H1 (cell line): ENCODE data around the gene SETX. TPM values are rescaled to one million over a fixed set of nuclear protein-coding genes. Genes with fewer than 3 reads are reported as not detected.

Experiments used
- CTCF ChIA-PET: fragments of 300-600 bp; sonication (Branson Sonifier 250); formaldehyde crosslinking; loops from one replicate; lab custom pipeline; 2021; ENCODE audit not compliant: partially characterized antibody; lab: Charles Lee
- POLR2A ChIA-PET: fragments of 300-600 bp; sonication (Branson Sonifier 250); formaldehyde crosslinking; loops from one replicate; lab custom pipeline; 2021; ENCODE audit warnings: inconsistent platforms; ENCODE audit not compliant: partially characterized antibody; lab: Charles Lee
- DNase-seq, 2 experiments: peaks; one replicate each; pipeline versions ENCODE4 v3.0.0 to v3.0.0-alpha.2; 2010 to 2022; ENCODE audit warnings: low spot score in 2 of 2, low read depth in 1 of 2, mixed read lengths in 1 of 2
- FAIRE-seq: peaks from 2 replicates; lab custom pipeline; 2011; peaks lifted over from hg19 to GRCh38; lab: Jason Lieb, UNC
- H2AFZ ChIP-seq: 2 replicates; pipeline ENCODE4 v1.8.1; 2012; ENCODE audit warnings: low read length, inconsistent platforms
- H2AK5ac ChIP-seq: 2 replicates; pipeline ENCODE4 v1.6.1; 2013; ENCODE audit warnings: low read depth, low read length
- H2BK120ac ChIP-seq: replicated peaks from 2 replicates; pipeline ENCODE3; 2013; ENCODE audit warnings: low read depth, low read length, inconsistent platforms
- H2BK12ac ChIP-seq: 2 replicates; pipeline ENCODE4 v1.6.1; 2013; ENCODE audit warnings: low read depth, low read length
- H2BK15ac ChIP-seq: 2 replicates; pipeline ENCODE4 v1.6.1; 2013; ENCODE audit warnings: low read length
- H2BK20ac ChIP-seq: 2 replicates; pipeline ENCODE4 v1.6.1; 2013; ENCODE audit warnings: low read length
- H2BK5ac ChIP-seq: 2 replicates; pipeline ENCODE4 v1.6.1; 2013; ENCODE audit warnings: low read depth, low read length
- H3K14ac ChIP-seq: 2 replicates; pipeline ENCODE4 v1.6.1; 2013; ENCODE audit warnings: inconsistent platforms; ENCODE audit not compliant: insufficient read length
- H3K18ac ChIP-seq: 2 replicates; pipeline ENCODE4 v1.6.1; 2013; ENCODE audit warnings: low read length; ENCODE audit errors: extremely low read depth
- H3K23ac ChIP-seq: 2 replicates; pipeline ENCODE4 v1.6.1; 2013; ENCODE audit warnings: inconsistent platforms; ENCODE audit not compliant: insufficient read length
- H3K23me2 ChIP-seq: 2 replicates; pipeline ENCODE4 v1.6.1; 2013; ENCODE audit warnings: low read depth, low read length
- H3K27ac ChIP-seq: 2 replicates; pipeline ENCODE4 v1.6.1; 2011; ENCODE audit warnings: low read depth, low read length, inconsistent platforms
- H3K27me3 ChIP-seq, 4 experiments: replicated peaks in 1 of 4; 1 replicate in 1 of 4; 2 replicates in 3 of 4; pipeline versions ENCODE4 v1.6.1 to v1.8.1; 2011 to 2013; ENCODE audit warnings: low read length in 3 of 4, mild to moderate bottlenecking in 3 of 4, inconsistent platforms in 2 of 4, mixed read lengths in 2 of 4, moderate library complexity in 1 of 4; ENCODE audit not compliant: control insufficient read depth in 3 of 4, insufficient read depth in 3 of 4; ENCODE audit errors: extremely low read depth in 1 of 4
- H3K36me3 ChIP-seq, 4 experiments: 2 replicates each; pipeline versions ENCODE4 v1.6.1 to v1.8.1; 2011 to 2013; ENCODE audit warnings: mild to moderate bottlenecking in 4 of 4, low read length in 3 of 4, moderate library complexity in 2 of 4, control low read depth in 1 of 4, inconsistent platforms in 1 of 4; ENCODE audit not compliant: insufficient read depth in 4 of 4, control insufficient read depth in 2 of 4
- H3K4ac ChIP-seq: replicated peaks from 2 replicates; pipeline ENCODE3; 2013; ENCODE audit warnings: low read length, low read depth, mixed read lengths, inconsistent platforms; ENCODE audit not compliant: insufficient read length
- H3K4me1 ChIP-seq, 4 experiments: replicated peaks in 1 of 4; 1 replicate in 1 of 4; 2 replicates in 3 of 4; pipeline versions ENCODE4 v1.6.1 to v1.8.1; 2011 to 2013; ENCODE audit warnings: low read length in 3 of 4, inconsistent platforms in 2 of 4, mixed read lengths in 1 of 4; ENCODE audit not compliant: insufficient read depth in 4 of 4, control insufficient read depth in 3 of 4
- H3K4me2 ChIP-seq, 2 experiments: 2 replicates each; pipeline versions ENCODE4 v1.6.1 to v1.8.1; 2011 to 2013; ENCODE audit warnings: low read depth in 2 of 2, low read length in 2 of 2, control low read depth in 1 of 2, inconsistent platforms in 1 of 2, mild to moderate bottlenecking in 1 of 2; ENCODE audit not compliant: insufficient read depth in 1 of 2
- H3K4me3 ChIP-seq, 4 experiments: fragments of 200-600, 300-600 bp in 1 of 4; sonication (generic), shearing (Covaris generic), sonication (Bioruptor Twin) in 1 of 4; 2 replicates each; pipeline versions ENCODE4 v1.5.1 to v1.8.1; 2011 to 2016; ENCODE audit warnings: low read length in 4 of 4, low read depth in 3 of 4, control low read depth in 2 of 4, inconsistent platforms in 2 of 4, mild to moderate bottlenecking in 2 of 4, mixed read lengths in 1 of 4, moderate library complexity in 1 of 4; ENCODE audit not compliant: insufficient read depth in 2 of 4; ENCODE audit errors: extremely low read depth in 1 of 4
- H3K56ac ChIP-seq: replicated peaks from 2 replicates; pipeline ENCODE3; 2013; ENCODE audit warnings: low read depth, mild to moderate bottlenecking, mixed read lengths, low read length, inconsistent platforms; ENCODE audit not compliant: insufficient read length
- H3K79me1 ChIP-seq: 2 replicates; pipeline ENCODE4 v1.6.1; 2013; ENCODE audit warnings: low read depth, low read length, control low read depth
- H3K79me2 ChIP-seq, 2 experiments: 2 replicates each; pipeline versions ENCODE4 v1.6.1 to v1.8.1; 2012 to 2013; ENCODE audit warnings: low read length in 2 of 2, mild to moderate bottlenecking in 2 of 2, inconsistent platforms in 1 of 2; ENCODE audit not compliant: insufficient read depth in 2 of 2, control insufficient read depth in 1 of 2
- H3K9ac ChIP-seq, 4 experiments: replicated peaks in 1 of 4; 1 replicate in 1 of 4; 2 replicates in 3 of 4; pipeline versions ENCODE4 v1.6.1 to v1.8.1; 2011 to 2013; ENCODE audit warnings: low read depth in 3 of 4, low read length in 3 of 4, control low read depth in 2 of 4, mild to moderate bottlenecking in 2 of 4, moderate library complexity in 2 of 4, inconsistent platforms in 1 of 4; ENCODE audit errors: extremely low read depth in 1 of 4
- H3K9me3 ChIP-seq, 2 experiments: 2 replicates each; pipeline versions ENCODE4 v1.6.1 to v1.8.1; 2012 to 2013; ENCODE audit warnings: mild to moderate bottlenecking in 2 of 2, moderate library complexity in 2 of 2, control low read depth in 1 of 2, inconsistent platforms in 1 of 2, low read depth in 1 of 2, low read length in 1 of 2, mixed read lengths in 1 of 2; ENCODE audit not compliant: insufficient read depth in 2 of 2
- H4K20me1 ChIP-seq, 2 experiments: replicated peaks in 1 of 2; 2 replicates each; pipeline versions ENCODE3 to v1.8.1; 2011 to 2013; ENCODE audit warnings: inconsistent platforms in 2 of 2, low read length in 2 of 2, mild to moderate bottlenecking in 1 of 2; ENCODE audit not compliant: insufficient read depth in 2 of 2, control insufficient read depth in 1 of 2
- H4K5ac ChIP-seq: 2 replicates; pipeline ENCODE4 v1.6.1; 2013; ENCODE audit warnings: low read length, low read depth, mixed read lengths, inconsistent platforms; ENCODE audit not compliant: insufficient read length
- H4K8ac ChIP-seq: 2 replicates; pipeline ENCODE4 v1.8.0; 2013; ENCODE audit warnings: mild to moderate bottlenecking, moderate library complexity, low read length, inconsistent platforms; ENCODE audit not compliant: insufficient read depth; ENCODE audit errors: extremely low read depth
- H4K91ac ChIP-seq: replicated peaks from 2 replicates; pipeline ENCODE3; 2013; ENCODE audit warnings: low read length, mixed read lengths, inconsistent platforms; ENCODE audit not compliant: insufficient read length
- BRCA1 ChIP-seq: IDR thresholded peaks from 2 replicates; pipeline ENCODE4 v1.6.1; 2012; ENCODE audit warnings: low read depth, low read length, improper control_type of control experiment
- CBX5 ChIP-seq: fragments of 300-800, 300-1000 bp; sonication (generic); IDR thresholded peaks from 2 replicates; pipeline ENCODE4 v1.7.1; 2016; ENCODE audit warnings: antibody characterized with exemption, low read length, low read depth
- CHD2 ChIP-seq: IDR thresholded peaks from 2 replicates; pipeline ENCODE4 v1.6.1; 2012; ENCODE audit warnings: low read length, improper control_type of control experiment
- CREB1 ChIP-seq: IDR thresholded peaks from 2 replicates; pipeline ENCODE4 v1.6.1; 2012; ENCODE audit warnings: inconsistent platforms
- EZH2 ChIP-seq: fragments of 200-600 bp; sonication (generic); IDR thresholded peaks from 2 replicates; pipeline ENCODE4 v1.7.1; 2012; ENCODE audit warnings: low read depth, mild to moderate bottlenecking, moderate library complexity, low read length, inconsistent platforms; ENCODE audit not compliant: severe bottlenecking
- HDAC2 ChIP-seq, 2 experiments: fragments of 300-600 bp in 1 of 2; sonication (generic) in 1 of 2; IDR thresholded peaks; 2 replicates each; pipeline ENCODE4 v1.6.1; 2011 to 2012; ENCODE audit warnings: low read depth in 2 of 2, low read length in 2 of 2, mild to moderate bottlenecking in 2 of 2, moderate library complexity in 2 of 2, borderline replicate concordance in 1 of 2, inconsistent platforms in 1 of 2
- JUN ChIP-seq: IDR thresholded peaks from 2 replicates; pipeline ENCODE4 v1.6.1; 2011; ENCODE audit warnings: low read depth, mild to moderate bottlenecking, improper control_type of control experiment, low read length
- MAFK ChIP-seq: IDR thresholded peaks from 2 replicates; pipeline ENCODE4 v1.6.1; 2012; ENCODE audit warnings: low read depth, mild to moderate bottlenecking, improper control_type of control experiment, low read length
- NANOG ChIP-seq: IDR thresholded peaks from 2 replicates; pipeline ENCODE4 v1.6.1; 2011; ENCODE audit warnings: low read length, low read depth, mild to moderate bottlenecking, inconsistent platforms; ENCODE audit not compliant: insufficient read depth, poor library complexity, severe bottlenecking
- POLR2A ChIP-seq, 2 experiments: IDR thresholded peaks; 1 replicate in 1 of 2; 2 replicates in 1 of 2; pipeline ENCODE4 v1.6.1; 2011; ENCODE audit warnings: low read depth in 2 of 2, low read length in 2 of 2, mild to moderate bottlenecking in 2 of 2; ENCODE audit errors: control extremely low read depth in 1 of 2
- POLR2AphosphoS5 ChIP-seq: IDR thresholded peaks from 2 replicates; pipeline ENCODE4 v1.6.1; 2011; ENCODE audit warnings: low read depth, low read length
- POU5F1 ChIP-seq: IDR thresholded peaks from 2 replicates; pipeline ENCODE4 v1.6.1; 2011; ENCODE audit warnings: low read depth, mild to moderate bottlenecking, low read length, moderate library complexity
- SUZ12 ChIP-seq: fragments of 200-600 bp; sonication (generic); IDR thresholded peaks from 2 replicates; pipeline ENCODE4 v1.6.1; 2012; ENCODE audit warnings: mild to moderate bottlenecking, inconsistent platforms, low read length, moderate library complexity, mixed read lengths
- TBP ChIP-seq: IDR thresholded peaks from 2 replicates; pipeline ENCODE4 v1.6.1; 2011; ENCODE audit warnings: low read depth, low read length, improper control_type of control experiment
- WGBS, 2 experiments: shearing (Covaris generic) in 1 of 2; methylation state at CpG; one replicate each; pipeline versions ENCODE4 v1.1.6 to v1.1.7; 2013 to 2015; ENCODE audit warnings: low lambda C conversion rate in 2 of 2, mixed read lengths in 2 of 2, inconsistent platforms in 1 of 2, low coverage in 1 of 2, missing lambda C conversion rate in 1 of 2; ENCODE audit not compliant: insufficient replicate concordance in 2 of 2, insufficient coverage in 1 of 2, insufficient read length in 1 of 2; ENCODE audit errors: extremely low coverage in 1 of 2, missing lambda C conversion rate in 1 of 2; 5-methylcytosine and 5-hydroxymethylcytosine counted together
- polyA plus RNA-seq, 7 experiments: library from polyadenylated mRNA; depleted of rRNA in 3 of 7; stranded (reverse) in 5 of 7; unstranded in 2 of 7; fragments of >200 nt in 5 of 7; fragments of 200-250 nt in 2 of 7; gene quantifications; 1 replicate in 5 of 7; 2 replicates in 1 of 7; 4 replicates in 1 of 7; pipeline versions ENCODE4 v1.2.1 to v1.2.3, GENCODE V29; 2011 to 2013; ENCODE audit warnings: missing spikeins in 2 of 7, mixed read lengths in 2 of 7
- total RNA-seq: library from RNA; stranded (reverse); fragmentation: NEBNext Ultra II Directional; extraction: Animal tissue kit (Norgen Biotek cat#: 25700); gene quantifications from 2 replicates; pipeline ENCODE4 v1.2.1, GENCODE V29; 2021

Gene SETX
- total and polyA plus RNA-seq, 2 of the 8 experiments (the other 6 are each of a cell fraction or from before 2014, with no cell fraction given): 15.1 to 37.9 TPM

DNA sequence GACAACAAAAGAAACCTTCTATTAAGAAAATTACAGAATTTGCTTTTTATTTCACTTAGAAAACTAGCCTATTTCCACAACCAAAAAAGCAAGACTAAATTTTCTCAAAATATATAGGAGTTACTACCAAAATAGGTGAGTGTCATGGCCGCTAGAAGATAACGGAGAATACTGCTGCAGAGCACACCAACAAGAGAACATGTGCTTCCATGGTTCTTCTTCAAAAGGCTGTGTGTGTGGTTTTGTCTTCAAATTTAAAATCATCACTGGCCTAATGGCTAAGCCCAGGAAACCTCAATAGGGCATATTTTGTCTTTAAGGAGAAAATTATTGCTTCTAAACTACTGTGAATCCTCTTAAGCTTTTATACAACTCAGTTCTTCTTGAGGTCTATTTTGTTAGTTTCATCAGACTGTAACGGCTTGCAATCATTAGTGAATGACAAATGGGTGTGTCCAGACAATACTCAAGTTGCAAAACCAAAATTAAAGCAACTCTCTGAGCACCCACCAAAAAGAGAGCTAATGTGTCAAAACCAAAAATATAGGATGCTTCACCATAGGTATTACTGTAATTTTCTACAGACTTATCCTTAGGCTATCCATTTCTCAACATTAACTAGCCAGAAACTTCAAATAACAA, 3.3 kb downstream of the SETX start:
- no peak overlapping the region for H4K8ac ChIP-seq
- no peak overlapping the region for H2BK15ac ChIP-seq
- no peaks in the 10 kb centered on the region for H3K27me3 ChIP-seq
- H3K27ac ChIP-seq: no peak overlapping the region
- FAIRE-seq: no peak
- H3K56ac ChIP-seq: no peak overlapping the region
- POLR2A ChIA-PET: interaction anchor here (0.7 to 3.3 kb wide), 3 partner anchors 13 to 31 kb away, joined by 3 to 9 read pairs (median 4); no protein-coding TSS in a partner anchor
- H3K4me3 ChIP-seq: no peak overlapping the region
- no peak overlapping the region for H2BK120ac ChIP-seq
- H2BK12ac ChIP-seq: no peak overlapping the region
- no peak overlapping the region for H3K4me2 ChIP-seq
- H3K9me3 ChIP-seq: no peaks in the 10 kb centered on the region
- no peak overlapping the region for H2BK20ac ChIP-seq
- H4K5ac ChIP-seq: no peak overlapping the region
- peaks cover 4 to 7% of the 10 kb centered on the region in 2 experiments for H4K20me1 ChIP-seq
- peaks cover 10 to 61% (median 39%) of the 10 kb centered on the region in 4 experiments for H3K36me3 ChIP-seq
- H3K23me2 ChIP-seq: peaks cover 4% of the 10 kb centered on the region; the same call in 1 of the 2 replicates
- CTCF ChIA-PET: interaction anchor here (0.5 to 0.9 kb wide), 2 partner anchors 9 to 513 kb away, joined by 3 read pairs; no protein-coding TSS in a partner anchor
- H2AFZ ChIP-seq: no peak overlapping the region
- H2AK5ac ChIP-seq: no peak overlapping the region
- no peak for DNase-seq
- no peak overlapping the region for H2BK5ac ChIP-seq
- peaks cover 4% of the 10 kb centered on the region; the same call in 1 of the 2 replicates for H3K79me1 ChIP-seq
- 99% methylated on average over 3 of the region's 3 CpGs; no CpG with 5 or more reads in 1 of the 2 experiments for WGBS, 2 experiments
- no peak overlapping the region for H3K4ac ChIP-seq
- no peak overlapping the region for H3K14ac ChIP-seq
- no peak overlapping the region for H3K23ac ChIP-seq
- H3K18ac ChIP-seq: no peak overlapping the region
- H3K9ac ChIP-seq: no peak overlapping the region
- H3K79me2 ChIP-seq: peaks cover 10 to 32% of the 10 kb centered on the region in 2 experiments
- no peak overlapping the region for H4K91ac ChIP-seq
- no peak for TF ChIP-seq CREB1
- no peak for TF ChIP-seq CBX5
- no peak for TF ChIP-seq CHD2
- no peak for TF ChIP-seq POLR2AphosphoS5
- no peak for TF ChIP-seq POU5F1
- no peak for TF ChIP-seq POLR2A (IDR thresholded peaks at IDR 0.05; ENCODE audit: control extremely low read depth in 1 of 2, low read depth in 2 of 2, low read length in 2 of 2)
- no peak for TF ChIP-seq EZH2
- TF ChIP-seq JUN: no peak
- TF ChIP-seq TBP: no peak
- no peak for TF ChIP-seq MAFK
- TF ChIP-seq HDAC2 (IDR thresholded peaks at IDR 0.05; ENCODE audit: borderline replicate concordance in 1 of 2, low read depth in 2 of 2, low read length in 2 of 2): no peak
- no peak for TF ChIP-seq NANOG
- no peak for TF ChIP-seq SUZ12
- no peak for TF ChIP-seq BRCA1
- H3K4me1 ChIP-seq: no peaks in the 10 kb centered on the region; a peak in 1 of 7 replicates
